ENCODE measurements around the gene SUN5.
"Not testable (repeated sequence)": the region's sequence is repeated elsewhere in the genome, so short reads cannot be mapped to it uniquely, and the experiment has no call there.

Gene SUN5

DNA sequence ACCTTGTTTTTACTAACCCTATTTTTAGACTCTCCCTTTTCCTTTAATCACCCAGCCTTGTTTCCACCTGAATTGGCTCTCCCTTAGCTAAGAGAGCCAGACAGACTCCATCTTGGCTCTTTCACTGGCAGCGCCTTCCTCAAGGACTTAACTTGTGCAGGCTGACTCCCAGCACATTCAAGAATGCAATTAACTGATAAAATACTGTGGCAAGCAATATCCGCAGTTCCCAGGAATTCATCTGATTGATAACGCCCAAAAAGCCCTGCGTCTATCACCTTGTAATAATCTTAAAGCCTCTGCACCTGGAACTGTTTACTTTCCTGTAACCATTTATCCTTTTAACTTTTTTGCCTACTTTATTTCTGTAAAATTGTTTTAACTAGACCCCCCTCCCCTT lies 29.1 kb downstream of the SUN5 start:
- DNase-seq, result not testable (repeated sequence)

DNA sequence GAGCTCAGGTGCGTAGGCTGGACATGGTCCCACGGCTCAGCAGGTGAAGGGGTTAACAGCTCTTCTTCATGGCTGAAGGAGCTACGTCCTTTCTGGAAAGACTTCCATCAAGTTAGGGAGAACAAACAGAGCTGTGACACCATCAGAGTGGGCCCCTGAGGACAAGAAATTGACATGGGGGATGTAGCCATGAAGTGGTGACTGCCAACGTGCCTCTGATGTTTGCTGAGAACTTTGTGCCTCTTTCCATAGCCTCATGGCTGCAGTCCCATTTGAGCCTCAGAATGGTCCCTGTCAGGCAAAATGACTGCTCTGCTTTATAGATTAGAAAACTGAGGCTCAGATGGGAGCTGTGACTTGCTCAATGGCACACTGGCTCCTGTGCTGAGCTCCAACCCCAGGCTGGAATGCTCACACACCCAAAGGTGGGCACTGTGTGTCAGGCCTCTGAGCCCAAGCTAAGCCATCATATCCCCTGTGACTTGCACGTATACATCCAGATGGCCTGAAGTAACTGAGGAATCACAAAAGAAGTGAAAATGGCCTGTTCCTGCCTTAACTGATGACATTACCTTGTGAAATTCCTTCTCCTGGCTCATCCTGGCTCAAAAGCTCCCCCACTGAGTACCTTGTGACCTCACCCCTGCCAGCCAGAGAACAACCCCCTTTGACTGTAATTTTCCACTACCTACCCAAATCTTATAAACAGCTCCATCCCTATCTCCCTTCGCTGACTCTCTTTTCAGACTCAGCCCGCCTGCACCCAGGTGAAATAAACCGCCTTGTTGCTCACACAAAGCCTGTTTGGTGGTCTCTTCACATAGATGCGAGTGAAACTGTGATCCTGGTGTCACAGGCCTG lies 29.8 kb downstream of the SUN5 start:
- DNase-seq, result not testable (repeated sequence)

DNA sequence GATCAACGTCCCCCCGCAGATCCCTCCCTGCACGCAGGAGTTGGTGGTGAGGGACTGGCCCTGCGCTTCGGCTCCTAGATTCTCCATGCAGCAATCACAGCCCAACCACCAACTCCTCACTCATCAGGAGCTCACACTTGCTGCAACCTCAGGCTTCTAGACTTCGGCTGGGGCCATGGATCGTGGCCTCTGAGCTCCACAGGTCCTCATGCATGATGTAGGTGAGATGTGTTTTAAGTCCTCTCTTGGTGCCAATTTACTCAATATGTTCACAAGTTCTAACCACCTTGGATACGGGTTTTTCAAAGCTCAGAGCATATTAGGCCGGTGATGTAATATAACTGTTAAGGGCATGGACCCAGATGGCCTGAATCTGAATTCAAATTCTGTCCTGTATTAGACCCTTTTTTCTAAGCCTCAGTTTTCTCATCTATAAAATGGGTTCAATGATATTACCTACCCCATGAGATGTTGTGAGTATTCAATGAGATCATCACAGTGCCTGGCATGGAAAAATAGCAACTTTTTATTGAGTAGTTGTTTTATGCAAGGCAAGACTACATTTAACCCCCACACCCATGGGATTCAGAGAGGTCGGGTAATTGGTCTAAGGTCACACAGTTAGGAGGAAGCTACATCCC lies 31.0 kb downstream of the SUN5 start:
- DNase-seq, result no peak

DNA sequence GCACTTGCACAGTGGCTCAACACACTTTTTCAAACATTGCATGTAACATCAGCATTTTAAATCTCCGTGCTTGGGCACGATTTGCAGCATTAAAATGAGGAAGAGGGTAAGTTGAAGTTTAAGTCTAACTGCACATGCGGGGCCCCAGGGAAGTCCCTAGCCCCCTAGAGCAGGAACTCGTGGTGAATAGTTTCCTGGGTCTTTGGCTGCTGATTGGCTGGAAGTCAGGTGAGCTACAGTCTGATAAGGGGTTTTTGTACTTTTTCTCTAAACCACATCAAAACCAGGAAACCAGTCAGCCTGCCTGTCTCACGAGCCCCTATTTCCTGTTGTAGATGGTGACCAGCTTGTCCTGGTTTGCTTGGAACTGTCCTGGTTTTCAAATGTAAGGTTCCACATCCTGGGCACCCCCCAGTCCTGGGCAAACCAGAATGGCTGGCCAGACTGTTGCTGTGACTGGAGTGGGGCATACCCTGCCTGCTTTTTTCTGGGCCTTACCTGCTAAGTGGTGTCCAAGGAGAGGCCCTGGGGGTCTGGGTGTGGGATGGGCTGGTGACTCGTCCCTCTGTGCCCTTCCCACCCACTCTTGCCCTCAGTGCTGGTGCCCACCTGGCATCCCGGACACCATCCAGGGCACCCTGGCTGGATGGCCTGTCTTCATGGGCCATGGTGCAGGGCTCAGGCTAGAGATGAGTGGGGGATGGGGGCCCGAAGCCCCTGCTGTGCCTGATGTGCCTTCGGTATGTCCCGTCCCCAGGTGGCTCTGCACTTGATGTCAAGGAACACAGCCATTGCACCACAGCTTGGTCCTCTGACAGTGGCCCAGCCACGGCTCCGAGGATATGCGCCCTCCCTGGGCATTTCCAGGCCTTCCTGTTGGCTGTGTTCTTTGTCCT lies 31.8 kb downstream of the SUN5 start:
- DNase-seq, result peak; percentile 23 to 67

DNA sequence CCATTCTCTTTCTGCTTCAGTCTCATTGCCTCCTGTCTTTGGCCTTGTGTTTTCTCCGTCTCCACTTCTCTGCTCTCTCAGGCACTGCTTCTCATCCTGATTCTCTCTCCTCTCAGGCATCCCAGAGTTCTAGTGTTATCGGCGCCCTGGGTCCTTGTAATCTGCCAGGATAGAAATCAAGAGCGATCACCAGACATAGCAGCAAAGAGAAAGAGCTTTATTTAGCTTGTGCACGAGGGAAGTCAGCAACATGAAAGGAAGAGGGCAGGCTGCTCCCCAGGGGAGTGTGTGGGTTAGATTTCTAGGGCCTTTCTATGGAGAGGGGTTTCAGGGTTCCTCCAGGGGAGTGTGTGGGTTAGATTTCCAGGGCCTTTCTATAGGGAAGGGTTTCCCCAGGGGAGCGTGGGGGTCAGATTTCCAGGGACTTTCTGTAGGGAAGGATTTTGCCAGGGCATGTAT lies 32.5 kb downstream of the SUN5 start:
- DNase-seq, result no peak

DNA sequence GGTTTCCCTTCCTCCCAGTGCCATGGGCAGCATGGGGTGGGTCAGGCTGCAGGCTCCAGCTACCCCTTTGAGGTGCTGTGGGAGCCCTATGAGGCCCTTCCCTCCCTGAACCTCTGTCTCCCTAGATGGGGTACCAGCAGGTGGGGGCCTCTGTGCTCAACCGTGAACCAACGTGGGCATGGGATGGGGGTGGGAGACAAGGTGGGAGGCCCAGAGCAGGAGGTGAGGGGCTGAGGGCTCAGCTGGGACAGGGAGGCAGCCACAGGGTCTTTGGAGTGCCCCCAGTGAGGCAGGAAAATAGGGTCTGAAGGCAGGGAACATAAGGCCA lies 33.3 kb downstream of the SUN5 start:
- no peak for DNase-seq

DNA sequence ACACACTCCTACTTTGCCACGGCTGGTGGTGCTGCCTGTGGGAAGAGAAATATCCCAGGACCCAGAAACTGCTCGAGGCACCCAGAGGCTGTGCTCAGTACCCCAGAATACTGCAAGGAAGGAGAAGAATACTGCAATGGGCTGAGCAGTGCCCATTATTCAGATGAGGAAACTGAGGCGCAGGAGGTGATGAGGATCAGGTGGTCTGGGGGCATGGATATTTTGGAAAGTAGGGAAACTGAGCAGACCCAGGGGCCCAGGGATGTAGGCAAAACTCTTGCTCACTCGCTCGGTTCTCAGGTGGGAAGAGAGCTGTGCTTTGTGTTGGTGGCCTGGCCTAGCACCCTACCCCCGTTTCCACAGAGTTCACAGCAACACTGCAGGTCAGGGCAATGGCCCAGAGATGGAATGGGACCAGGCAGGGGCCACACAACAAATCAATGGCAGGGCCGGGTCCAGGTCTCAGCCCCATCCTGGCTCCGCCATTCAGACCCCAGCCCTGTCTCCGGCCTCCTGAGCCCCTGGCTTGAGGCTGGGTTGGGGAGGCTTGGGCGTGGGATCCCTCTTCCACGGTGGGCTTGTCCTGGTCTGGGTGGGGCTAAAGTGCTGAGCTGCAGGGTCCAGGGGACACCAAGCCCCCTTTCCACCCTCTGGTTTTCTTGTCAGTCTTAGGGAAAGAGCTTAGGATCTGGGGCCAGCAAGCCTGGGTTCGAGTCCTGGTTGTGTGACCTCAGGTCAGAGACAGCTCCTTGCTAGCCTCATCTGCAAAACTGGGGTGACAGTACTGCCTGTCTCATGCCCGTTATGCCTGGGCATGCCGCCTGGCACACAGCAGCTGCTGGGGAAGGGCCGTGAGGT lies 33.9 kb downstream of the SUN5 start:
- DNase-seq, result no peak

DNA sequence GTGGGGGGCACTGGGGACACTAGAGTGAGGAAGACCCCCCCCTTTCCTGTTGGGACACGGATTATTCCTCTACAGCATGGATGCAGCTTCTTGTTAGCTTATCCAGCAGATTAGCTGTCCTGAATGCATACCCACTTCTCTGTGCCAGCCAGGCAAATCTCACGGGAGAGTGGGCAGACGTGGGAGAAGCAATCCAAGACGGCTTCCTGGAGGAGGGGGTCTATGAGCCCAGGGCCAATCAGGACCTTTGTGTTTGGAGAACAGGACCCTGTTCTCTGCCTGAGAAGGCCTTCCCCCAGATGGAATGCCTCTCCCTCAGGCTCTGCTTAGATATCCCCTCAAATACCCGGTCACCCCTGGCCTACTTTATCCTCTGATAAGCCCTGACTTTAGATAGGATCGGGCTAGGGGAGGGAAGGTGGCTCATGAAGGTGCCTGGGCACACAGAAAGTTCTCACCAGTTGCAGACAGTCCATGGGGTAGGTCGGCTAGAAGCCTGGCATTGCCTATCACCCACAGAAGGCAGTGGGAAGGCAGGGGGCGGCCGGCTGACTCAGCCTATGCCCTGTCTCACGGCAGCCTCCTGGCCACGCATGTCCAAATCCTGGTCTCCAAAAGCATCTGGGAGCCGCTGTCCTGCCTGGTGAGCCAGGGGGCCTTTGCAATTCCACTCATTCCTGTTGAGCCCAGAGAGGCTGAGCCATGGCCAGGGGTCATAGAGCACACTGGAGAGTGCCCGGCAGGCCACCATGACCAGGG lies 34.7 kb downstream of the SUN5 start:
- DNase-seq, result no peak

DNA sequence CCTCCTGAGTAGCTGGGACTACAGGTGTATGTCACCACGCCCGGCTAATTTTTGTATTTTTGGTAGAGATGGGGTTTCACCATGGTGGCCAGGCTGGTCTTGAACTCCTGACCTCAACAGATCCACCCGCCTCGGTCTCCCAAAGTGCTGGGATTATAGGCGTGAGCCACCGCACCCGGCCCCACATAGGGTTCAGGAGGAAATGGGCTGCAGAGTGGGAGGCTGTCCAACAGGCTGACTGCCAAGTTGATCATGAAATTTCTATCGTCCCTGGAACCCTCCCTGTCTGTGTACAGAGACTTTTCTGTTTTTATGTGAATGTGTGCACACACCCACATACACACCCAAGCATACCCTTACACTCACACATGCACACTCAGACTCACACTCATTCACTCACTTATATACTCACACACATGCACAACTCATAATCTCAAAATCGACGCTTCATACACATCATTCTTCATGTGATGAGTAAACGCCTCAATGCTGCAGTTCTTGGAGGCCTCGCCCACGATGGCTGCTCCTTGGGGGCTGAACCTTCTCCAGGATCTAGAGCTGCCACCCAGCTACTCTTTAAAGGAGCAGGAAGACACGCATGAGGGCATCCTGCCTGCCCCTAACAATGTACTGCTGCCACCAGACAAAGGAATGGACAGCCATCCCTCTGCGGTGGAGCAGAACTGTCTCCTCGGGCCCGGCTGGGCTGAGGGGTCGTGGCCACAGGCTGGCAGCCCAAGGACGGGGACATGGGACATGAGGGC lies 35.6 kb downstream of the SUN5 start:
- no peak for DNase-seq

DNA sequence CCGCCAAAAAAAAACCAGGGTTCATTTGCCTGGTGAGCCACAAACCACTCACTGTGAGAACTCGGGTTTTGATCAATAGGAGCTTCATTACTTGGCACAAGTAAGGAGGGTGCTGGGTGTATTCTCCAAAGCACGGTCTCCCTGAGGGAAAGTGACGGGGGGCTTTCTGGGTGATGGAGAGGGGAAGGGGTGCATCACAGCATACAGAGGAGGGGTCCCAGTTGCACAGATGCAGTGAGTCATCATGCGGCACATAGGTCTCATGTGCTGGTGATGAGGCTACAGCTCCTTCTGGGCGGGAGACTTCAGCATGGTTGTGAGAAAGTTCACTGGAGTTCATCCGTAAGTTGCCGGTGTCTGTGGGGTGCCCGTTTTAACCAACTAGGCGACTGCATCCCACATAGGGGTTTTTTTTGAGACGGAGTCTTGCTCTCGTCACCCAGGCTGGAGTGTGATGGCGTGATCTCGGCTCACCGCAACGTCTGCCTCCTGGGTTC lies 36.2 kb downstream of the SUN5 start:
- DNase-seq, result no peak

DNA sequence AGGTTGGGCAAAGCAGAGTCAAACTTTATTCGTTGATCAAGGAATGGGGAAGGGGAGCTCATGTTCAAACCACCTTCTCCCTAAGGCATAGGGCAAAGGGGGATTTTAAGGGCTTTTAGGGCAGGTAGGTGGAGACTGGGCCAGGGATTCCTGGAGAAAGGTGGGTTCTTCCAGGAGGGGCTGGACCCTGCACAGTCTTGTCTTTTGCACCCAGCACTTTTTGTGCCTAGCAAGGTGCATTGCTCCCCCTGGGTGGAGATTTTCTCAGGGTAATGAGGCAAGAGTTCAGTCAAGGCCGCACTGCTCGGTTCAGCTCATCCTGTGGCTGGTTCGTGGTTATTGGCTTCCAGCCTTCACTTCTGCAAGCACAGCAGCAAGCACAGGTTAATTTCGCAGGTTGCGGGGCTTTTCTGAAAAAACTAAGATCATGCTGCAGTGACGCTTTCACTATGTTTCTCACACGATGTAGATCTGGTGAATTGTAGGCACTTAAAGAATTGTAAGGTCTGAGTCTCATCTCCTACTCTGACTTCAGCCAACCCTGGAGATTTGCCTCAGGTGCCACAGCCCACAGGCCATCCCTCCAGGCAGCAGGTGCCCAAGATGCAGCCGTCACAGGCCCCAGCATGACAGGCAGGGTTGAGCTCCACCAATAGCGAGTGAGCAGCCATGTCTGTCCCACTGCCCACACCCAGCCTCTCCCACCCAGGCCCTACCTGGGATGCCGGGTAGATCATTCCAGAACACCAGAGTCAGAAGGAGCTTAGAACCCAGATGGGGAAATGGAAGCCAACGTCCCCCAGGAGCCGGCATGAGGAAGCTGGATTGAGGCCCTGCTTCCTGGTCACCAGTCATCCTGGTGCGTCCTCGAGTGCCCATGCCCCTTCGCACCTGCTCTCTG lies 37.1 kb downstream of the SUN5 start:
- no peak for DNase-seq

DNA sequence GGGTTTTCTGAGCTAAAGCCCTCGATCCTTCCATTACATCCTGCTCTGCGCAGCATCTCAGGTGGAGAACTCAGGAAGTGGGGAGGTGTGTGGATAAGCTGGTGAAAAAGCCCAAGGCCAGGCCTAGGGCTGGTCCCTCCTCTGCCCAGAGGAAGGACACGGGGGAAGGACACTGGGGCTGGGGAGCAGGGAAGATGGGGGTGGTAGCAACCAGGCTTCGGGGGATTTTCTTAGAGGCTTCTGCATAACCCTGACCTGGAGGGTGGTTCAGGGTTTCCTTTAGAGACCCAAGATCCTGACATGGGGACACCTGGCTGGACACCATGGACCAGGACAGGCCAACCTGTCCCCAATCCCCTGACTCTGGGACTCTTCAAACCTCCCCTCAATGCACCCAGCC lies 37.9 kb downstream of the SUN5 start:
- DNase-seq, result no peak

DNA sequence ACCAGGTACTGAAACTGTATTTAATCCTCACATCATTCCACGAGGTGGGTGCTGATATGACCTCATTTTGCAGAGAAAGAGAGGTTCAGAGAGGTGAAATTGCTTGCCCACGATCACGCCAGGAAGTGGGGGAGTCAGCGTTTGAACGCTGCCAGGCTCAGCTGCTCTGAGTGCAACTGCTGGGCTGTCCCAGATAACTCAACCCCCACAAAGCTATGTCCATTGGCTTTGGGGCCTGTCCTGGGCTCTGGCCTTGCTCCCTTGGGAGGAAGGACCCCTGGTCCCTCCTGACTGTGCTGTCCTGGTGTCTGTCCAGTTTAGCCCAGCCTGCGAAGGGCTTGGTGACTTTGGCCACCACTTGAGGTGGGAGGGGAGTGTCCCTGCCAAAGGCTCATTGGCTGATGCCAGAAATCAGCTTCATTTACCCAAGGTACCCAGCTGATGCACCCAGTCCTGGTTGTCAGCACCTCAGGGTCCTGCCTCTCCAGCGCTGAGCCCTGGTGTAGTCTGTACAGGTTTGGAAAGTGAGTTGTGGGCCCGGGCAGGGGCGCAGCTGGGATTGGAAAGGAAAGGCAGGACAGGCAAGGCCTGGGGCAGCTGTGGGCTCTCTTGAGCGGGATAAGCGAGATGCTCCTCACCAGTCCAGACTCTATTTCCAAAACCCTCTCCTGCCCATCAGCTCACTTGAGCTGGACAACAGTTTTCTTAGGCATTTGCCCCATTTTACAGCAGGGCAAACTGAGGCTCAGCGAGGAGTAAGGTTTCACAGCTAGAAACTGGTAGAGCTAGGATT lies 38.5 kb downstream of the SUN5 start:
- DNase-seq, result no peak

DNA sequence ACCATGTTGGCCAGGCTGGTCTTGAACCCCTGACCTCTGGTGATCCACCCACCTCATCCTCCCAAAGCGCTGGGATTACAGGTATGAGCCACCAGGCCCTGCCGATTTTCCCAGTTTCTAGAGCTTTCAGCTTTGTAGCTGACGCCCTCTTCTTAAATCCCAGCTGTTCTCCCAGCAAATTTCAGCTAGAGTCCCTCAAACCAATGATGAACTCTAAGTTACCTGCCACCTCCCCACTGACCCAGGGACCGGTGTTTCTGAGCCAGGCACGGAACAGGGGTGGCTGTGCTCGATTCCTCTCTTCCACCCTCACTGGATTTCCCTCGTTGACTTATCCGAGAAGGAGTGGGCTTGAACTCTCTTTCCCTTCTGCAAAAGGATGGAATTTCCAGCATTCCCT lies 39.1 kb downstream of the SUN5 start:
- no peak for DNase-seq

DNA sequence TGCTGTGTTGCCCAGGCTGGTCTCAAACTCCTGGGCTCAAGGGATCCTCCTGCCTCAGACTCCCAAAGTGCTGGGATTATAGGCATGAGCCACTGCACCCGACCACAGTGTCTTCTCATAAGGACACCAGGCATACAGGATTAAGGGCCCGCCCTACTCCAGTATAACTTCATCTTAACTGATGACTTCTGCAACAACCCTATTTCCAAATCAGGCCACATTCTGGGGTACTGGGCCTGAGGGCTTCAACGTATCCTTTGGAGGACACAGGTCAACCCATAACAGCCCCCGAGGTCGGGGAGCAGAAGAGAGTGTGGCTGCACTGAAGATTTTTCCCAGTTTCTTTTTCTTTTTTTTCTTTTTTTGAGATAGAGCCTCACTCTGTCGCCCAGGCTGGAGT lies 39.7 kb downstream of the SUN5 start:
- DNase-seq, result no peak

DNA sequence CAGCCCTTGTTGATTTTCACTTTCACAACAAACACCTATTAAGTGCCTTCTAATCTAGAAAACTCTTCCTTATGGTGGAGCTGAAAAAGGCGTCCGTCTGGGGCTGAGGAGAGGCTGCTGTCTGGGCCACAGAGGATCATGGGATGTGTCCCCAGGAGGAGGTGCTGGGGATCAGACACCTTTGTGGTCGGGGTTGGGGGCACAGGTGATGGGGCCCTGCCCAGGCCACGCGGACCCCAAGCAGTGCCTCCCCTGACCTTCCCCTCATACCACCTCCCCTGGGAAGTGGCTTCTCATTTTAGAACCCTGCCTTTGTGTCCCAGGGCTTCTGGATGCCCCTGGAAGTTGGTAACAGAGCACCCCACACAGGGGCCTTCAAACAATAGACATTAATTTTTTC lies 41.1 kb downstream of the SUN5 start:
- no peak for DNase-seq

DNA sequence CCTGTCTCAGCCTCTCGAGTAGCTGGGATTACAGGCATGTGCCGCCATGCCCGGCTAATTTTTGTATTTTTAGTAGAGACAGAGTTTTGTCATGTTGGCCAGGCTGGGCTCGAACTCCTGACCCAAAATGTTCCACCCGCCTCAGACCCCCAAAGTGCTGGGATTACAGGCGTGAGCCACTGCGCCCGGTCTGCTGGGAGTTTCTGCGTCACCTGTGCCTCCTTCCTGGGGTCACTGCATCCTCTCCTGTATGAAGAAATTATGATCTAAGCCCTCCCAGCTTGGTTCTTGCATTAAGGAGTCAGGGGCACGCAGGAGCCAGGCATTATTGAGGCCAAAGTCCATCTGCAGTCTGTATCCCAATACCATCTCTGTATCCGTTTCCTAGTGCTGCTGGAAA lies 41.6 kb downstream of the SUN5 start:
- not testable (repeated sequence) for DNase-seq

DNA sequence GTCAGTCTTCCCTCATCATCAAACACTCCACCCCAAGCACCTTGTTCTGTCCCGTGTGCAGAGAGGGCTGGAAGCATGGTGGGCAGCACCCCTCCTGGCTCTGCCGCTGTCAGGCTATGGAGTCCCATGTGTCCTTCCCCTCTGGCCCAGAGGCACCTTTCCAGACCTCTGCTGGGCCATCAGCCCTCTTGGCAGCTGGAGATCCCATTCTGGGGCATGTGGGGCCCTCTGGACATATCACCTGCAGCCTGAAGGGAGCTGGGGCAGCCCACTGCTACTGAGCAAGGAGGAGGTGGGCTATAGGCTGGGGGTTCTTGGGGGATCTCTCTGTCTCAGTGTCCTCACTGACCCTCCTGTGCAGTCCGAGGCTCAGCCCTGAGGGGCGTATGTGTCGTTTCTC lies 42.2 kb downstream of the SUN5 start:
- DNase-seq, result no peak

Measured in inflammatory macrophage treated with lipopolysaccharide for 1 hour (primary cell).